Karpas-422 (cell line): ENCODE measurements around the gene FBXO42. TPM values are rescaled to one million over a fixed set of nuclear protein-coding genes. Genes with fewer than 3 reads are reported as not detected.

ENCODE experiments used
- DNase-seq: peaks from one replicate; pipeline ENCODE4 v3.0.0-alpha.2; 2015
- H2AFZ ChIP-seq: fragments of 200-600 bp; sonication (generic); 2 replicates; pipeline ENCODE4 v1.6.1; 2014; ENCODE audit warnings: antibody characterized with exemption, low read length, mixed read lengths
- H3K27ac ChIP-seq: fragments of 200-600 bp; sonication (generic); 2 replicates; pipeline ENCODE4 v1.5.1; 2014; ENCODE audit warnings: mild to moderate bottlenecking, low read length, moderate library complexity
- H3K27me3 ChIP-seq: fragments of 200-600 bp; sonication (generic); 2 replicates; pipeline ENCODE4 v1.6.1; 2014; ENCODE audit warnings: low read length, mixed read lengths
- H3K36me3 ChIP-seq: fragments of 200-600 bp; sonication (generic); 2 replicates; pipeline ENCODE4 v1.6.1; 2014; ENCODE audit warnings: low read length, mixed read lengths; ENCODE audit not compliant: insufficient read depth
- H3K4me1 ChIP-seq: fragments of 200-600 bp; sonication (generic); 2 replicates; pipeline ENCODE4 v1.6.1; 2014; ENCODE audit warnings: mild to moderate bottlenecking, low read length, mixed read lengths
- H3K4me2 ChIP-seq: fragments of 200-600 bp; sonication (generic); 2 replicates; pipeline ENCODE4 v1.6.1; 2014; ENCODE audit warnings: low read length, low read depth, mild to moderate bottlenecking; ENCODE audit not compliant: poor library complexity, severe bottlenecking
- H3K4me3 ChIP-seq: fragments of 200-600 bp; sonication (generic); 2 replicates; pipeline ENCODE4 v1.5.1; 2014; ENCODE audit warnings: mild to moderate bottlenecking, antibody characterized with exemption, low read length, mixed read lengths
- H3K79me2 ChIP-seq: fragments of 200-600 bp; sonication (generic); 2 replicates; pipeline ENCODE4 v1.6.1; 2014; ENCODE audit warnings: mild to moderate bottlenecking, low read length, mixed read lengths
- H3K9ac ChIP-seq: fragments of 200-600 bp; sonication (generic); 2 replicates; pipeline ENCODE4 v1.6.0; 2014; ENCODE audit warnings: low read length
- H3K9me2 ChIP-seq: fragments of 200-600 bp; sonication (generic), shearing (Covaris generic); replicated peaks from 2 replicates; pipeline ENCODE4 v1.6.0; 2014; ENCODE audit warnings: mild to moderate bottlenecking, low read length, moderate library complexity; ENCODE audit not compliant: insufficient read depth
- H3K9me3 ChIP-seq: fragments of 300-700, 200-600 bp; sonication (generic); 2 replicates; pipeline ENCODE4 v1.6.1; 2014; ENCODE audit warnings: low read length, mixed read lengths
- H4K20me1 ChIP-seq: fragments of 200-600 bp; sonication (generic); 2 replicates; pipeline ENCODE4 v1.6.1; 2014; ENCODE audit warnings: mild to moderate bottlenecking, antibody characterized with exemption, low read length, low read depth; ENCODE audit not compliant: insufficient read depth
- small RNA-seq: library from RNA; depleted of rRNA; stranded (forward); fragments of <200 nt; gene quantifications from one replicate; pipeline ENCODE3, GENCODE V24; 2014
- total RNA-seq: library from RNA; depleted of rRNA; stranded (reverse); fragments of >200 nt; shearing (Covaris generic); gene quantifications from 2 replicates; pipeline ENCODE4 v1.2.3, GENCODE V29; 2014; ENCODE audit warnings: low replicate concordance; rRNA removed

Gene FBXO42
- total RNA-seq, 1 experiment from 2014 or later: 31.7 TPM

- Histone ChIP-seq H3K4me2 (no peak overlapping the region), H3K9me2 (no peaks in the 10 kb centered on the region), H3K4me3 (no peak overlapping the region), H3K36me3 (no peaks in the 10 kb centered on the region), H3K4me1 (peaks cover 2% of the 10 kb centered on the region; the same call in 1 of the 2 replicates), H2AFZ (no peak overlapping the region), H3K79me2 (no peaks in the 10 kb centered on the region), H3K9me3 (no peaks in the 10 kb centered on the region), H3K9ac (no peak overlapping the region), H3K27me3 (no peaks in the 10 kb centered on the region), H3K27ac (no peak overlapping the region), H4K20me1 (no peaks in the 10 kb centered on the region)
- DNase-seq: no peak
Observed at GRCh38 chr1:16198444-16199156, 153.7 kb downstream of the FBXO42 start.

GRCh38 chr1:16196874-16197273, 155.4 kb downstream of the FBXO42 start:
- H4K20me1 ChIP-seq: no peaks in the 10 kb centered on the region
- H3K9me2 ChIP-seq: no peaks in the 10 kb centered on the region
- no peak overlapping the region for H3K9ac ChIP-seq
- H2AFZ ChIP-seq: no peak overlapping the region
- no peak overlapping the region for H3K4me3 ChIP-seq
- no peak overlapping the region for H3K4me2 ChIP-seq
- no peaks in the 10 kb centered on the region for H3K27me3 ChIP-seq
- H3K27ac ChIP-seq: no peak overlapping the region
- no peaks in the 10 kb centered on the region for H3K36me3 ChIP-seq
- DNase-seq: no peak
- H3K9me3 ChIP-seq: no peaks in the 10 kb centered on the region
- H3K4me1 ChIP-seq: peaks cover 2% of the 10 kb centered on the region; the same call in 1 of the 2 replicates
- no peaks in the 10 kb centered on the region for H3K79me2 ChIP-seq

Small RNAs within 50 kb of the gene (small RNA-seq; reads per million reads assigned to genes)
- gene MT1XP1: not detected

Other genes starting within 250 kb of the FBXO42 start
- not detected in 2 replicates for gene EPHA2, start 196.4 kb downstream of the FBXO42 start, total RNA-seq
- gene ARHGEF19, start 139.8 kb downstream of the FBXO42 start, total RNA-seq: 2.2 and 2.5 TPM in 2 replicates
- gene CPLANE2, start 115.3 kb downstream of the FBXO42 start, total RNA-seq: 2.6 and 9.6 TPM in 2 replicates
- gene SZRD1, start 14.8 kb upstream of the FBXO42 start, total RNA-seq: 34.5 and 52.2 TPM in 2 replicates
- gene SPATA21, start 84.9 kb upstream of the FBXO42 start, total RNA-seq: 1.2 and 1.4 TPM in 2 replicates
- gene NECAP2, start 88.2 kb upstream of the FBXO42 start, total RNA-seq: 50.4 and 54.9 TPM in 2 replicates
- under 0.01 TPM in 2 replicates for gene RNU1-1, start 161.8 kb upstream of the FBXO42 start, total RNA-seq